ENCODE data around the gene SRGAP3. TPM values are rescaled to one million over a fixed set of nuclear protein-coding genes. Genes with fewer than 3 reads are reported as not detected.

The SRGAP3 gene
- total and polyA plus RNA-seq, 2 donors (not counting 1 experiment from before 2014, with no cell fraction given): 0.92 to 12.4 TPM

GRCh38 chr3:9105421-9105820 is 144.0 kb downstream of the SRGAP3 start:
- Histone ChIP-seq H3K27ac (ENCODE audit: insufficient read depth, low read length) (no peak overlapping the region), H4K20me1 (ENCODE audit: control insufficient read depth, extremely low read depth, insufficient read depth, low read length) (no peaks in the 10 kb centered on the region), H3K79me2 (ENCODE audit: control insufficient read depth, insufficient read depth, low read length) (no peaks in the 10 kb centered on the region), H3K4me1 (ENCODE audit: control insufficient read depth, extremely low read depth, insufficient read depth, low read length) (no peaks in the 10 kb centered on the region), H3K4me2 (ENCODE audit: extremely low read depth, insufficient read depth, low read length) (no peak overlapping the region), H3K9me3 (ENCODE audit: control insufficient read depth, insufficient read depth, low read depth, low read length) (no peaks in the 10 kb centered on the region), H3K4me3 (replicated peaks in 1 of 4; ENCODE audit: control extremely low read depth in 1 of 4, insufficient read depth in 1 of 4, low read depth in 3 of 4, low read length in 4 of 4) (no peak overlapping the region), H2AFZ (ENCODE audit: low read length) (no peak overlapping the region), H3K9ac (ENCODE audit: insufficient read depth, low read length) (no peak overlapping the region), H3K27me3 (ENCODE audit: control insufficient read depth, insufficient read depth, low read length) (no peaks in the 10 kb centered on the region), H3K36me3 (ENCODE audit: control insufficient read depth, insufficient read depth, low read length) (no peaks in the 10 kb centered on the region)
- peak in 1 of 2 donors; percentile 20 for DNase-seq (ENCODE audit: low read depth in 2 of 2)
- TF ChIP-seq EZH2 (IDR thresholded peaks at IDR 0.05; ENCODE audit: low read length, missing control alignments): no peak
- TF ChIP-seq CTCF (conservative IDR thresholded peaks at IDR 0.05 in 1 of 2, IDR thresholded peaks at IDR 0.05 in 1 of 2; ENCODE audit: low read depth in 1 of 2, low read length in 2 of 2): no peak

- H3K27ac ChIP-seq (ENCODE audit: insufficient read depth, low read length): no peak overlapping the region
- H3K4me2 ChIP-seq (ENCODE audit: extremely low read depth, insufficient read depth, low read length): no peak overlapping the region
- H3K36me3 ChIP-seq (ENCODE audit: control insufficient read depth, insufficient read depth, low read length): no peaks in the 10 kb centered on the region
- no peaks in the 10 kb centered on the region for H3K9me3 ChIP-seq (ENCODE audit: control insufficient read depth, insufficient read depth, low read depth, low read length)
- H3K4me1 ChIP-seq (ENCODE audit: control insufficient read depth, extremely low read depth, insufficient read depth, low read length): no peaks in the 10 kb centered on the region
- no peaks in the 10 kb centered on the region for H3K79me2 ChIP-seq (ENCODE audit: control insufficient read depth, insufficient read depth, low read length)
- no peak for DNase-seq (ENCODE audit: low read depth in 2 of 2)
- H2AFZ ChIP-seq (ENCODE audit: low read length): no peak overlapping the region
- no peak for TF ChIP-seq CTCF (conservative IDR thresholded peaks at IDR 0.05 in 1 of 2, IDR thresholded peaks at IDR 0.05 in 1 of 2; ENCODE audit: low read depth in 1 of 2, low read length in 2 of 2)
- no peak for TF ChIP-seq EZH2 (IDR thresholded peaks at IDR 0.05; ENCODE audit: low read length, missing control alignments)
- H4K20me1 ChIP-seq (ENCODE audit: control insufficient read depth, extremely low read depth, insufficient read depth, low read length): no peaks in the 10 kb centered on the region
- no peak overlapping the region for H3K9ac ChIP-seq (ENCODE audit: insufficient read depth, low read length)
- no peaks in the 10 kb centered on the region for H3K27me3 ChIP-seq (ENCODE audit: control insufficient read depth, insufficient read depth, low read length)
- no peak overlapping the region for H3K4me3 ChIP-seq (replicated peaks in 1 of 4; ENCODE audit: control extremely low read depth in 1 of 4, insufficient read depth in 1 of 4, low read depth in 3 of 4, low read length in 4 of 4)
Measured at GRCh38 chr3:9104121-9104520, 145.3 kb downstream of the SRGAP3 start.

DNA sequence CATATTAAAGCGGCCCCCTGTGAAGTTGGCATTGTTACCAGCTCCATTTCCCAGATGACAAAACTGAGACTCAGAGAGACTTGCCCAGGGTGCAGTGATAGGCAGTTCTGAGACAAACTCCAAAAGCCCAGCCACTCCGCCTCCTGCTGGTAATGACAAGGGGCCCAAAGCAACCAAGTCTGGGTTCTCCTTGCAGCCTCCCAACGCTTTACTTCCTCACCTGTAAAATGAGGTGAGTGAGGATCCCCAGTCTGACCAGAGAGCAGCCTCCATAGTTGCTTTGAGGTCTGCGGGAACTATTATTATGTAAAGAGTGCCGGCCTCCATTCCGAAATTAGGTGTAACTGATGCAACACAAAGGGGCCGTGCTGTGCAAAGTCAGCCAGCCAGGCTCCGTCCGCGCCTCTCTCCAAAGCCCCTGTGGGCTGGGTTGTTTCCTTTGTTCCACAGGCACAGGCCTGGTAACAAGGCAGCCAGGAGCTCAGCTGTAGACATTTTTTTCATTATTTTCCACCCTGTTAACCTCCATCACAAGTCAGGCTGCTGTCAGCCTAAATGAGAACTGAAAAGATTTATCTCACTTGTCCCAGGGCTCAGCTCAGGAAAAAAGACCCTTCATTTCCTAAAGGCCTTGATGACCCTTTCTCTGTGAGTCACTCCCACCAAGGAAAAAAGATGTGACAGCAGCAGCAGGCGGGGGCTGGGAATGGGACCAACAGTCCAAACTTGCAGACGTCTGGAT is 147.0 kb downstream of the SRGAP3 start:
- H3K9me3 ChIP-seq (ENCODE audit: control insufficient read depth, insufficient read depth, low read depth, low read length): no peaks in the 10 kb centered on the region
- H4K20me1 ChIP-seq (ENCODE audit: control insufficient read depth, extremely low read depth, insufficient read depth, low read length): no peaks in the 10 kb centered on the region
- H3K27me3 ChIP-seq (ENCODE audit: control insufficient read depth, insufficient read depth, low read length): no peaks in the 10 kb centered on the region
- TF ChIP-seq EZH2 (IDR thresholded peaks at IDR 0.05; ENCODE audit: low read length, missing control alignments) (no peak), CTCF (conservative IDR thresholded peaks at IDR 0.05 in 1 of 2, IDR thresholded peaks at IDR 0.05 in 1 of 2; ENCODE audit: low read depth in 1 of 2, low read length in 2 of 2) (no peak)
- no peaks in the 10 kb centered on the region for H3K4me1 ChIP-seq (ENCODE audit: control insufficient read depth, extremely low read depth, insufficient read depth, low read length)
- no peaks in the 10 kb centered on the region for H3K36me3 ChIP-seq (ENCODE audit: control insufficient read depth, insufficient read depth, low read length)
- H3K4me2 ChIP-seq (ENCODE audit: extremely low read depth, insufficient read depth, low read length): no peak overlapping the region
- H3K79me2 ChIP-seq (ENCODE audit: control insufficient read depth, insufficient read depth, low read length): no peaks in the 10 kb centered on the region
- DNase-seq (ENCODE audit: low read depth in 2 of 2): no peak
- H3K4me3 ChIP-seq (replicated peaks in 1 of 4; ENCODE audit: control extremely low read depth in 1 of 4, insufficient read depth in 1 of 4, low read depth in 3 of 4, low read length in 4 of 4): no peak overlapping the region
- no peak overlapping the region for H2AFZ ChIP-seq (ENCODE audit: low read length)
- no peak overlapping the region for H3K27ac ChIP-seq (ENCODE audit: insufficient read depth, low read length)
- H3K9ac ChIP-seq (ENCODE audit: insufficient read depth, low read length): no peak overlapping the region
